Measurements from ENCODE around the gene GPR78.

Gene GPR78

GRCh38 chr4:8594097-8595038 lies 14.2 kb downstream of the GPR78 start:
- Histone ChIP-seq H3K4me3 (ENCODE audit: extremely low read depth, insufficient read depth, low read length, poor library complexity, severe bottlenecking) (no peak overlapping the region), H3K9me3 (ENCODE audit: control insufficient read depth, low read length) (no peaks in the 10 kb centered on the region), H3K36me3 (ENCODE audit: control insufficient read depth, insufficient read depth, low read length) (no peaks in the 10 kb centered on the region), H3K27ac (ENCODE audit: low read depth, low read length, severe bottlenecking) (no peak overlapping the region), H3K4me1 (ENCODE audit: control insufficient read depth, insufficient read depth, low read length, poor library complexity, severe bottlenecking) (peaks cover 8% of the 10 kb centered on the region)
- WGBS, 2 experiments (ENCODE audit: insufficient coverage in 2 of 2): 66 to 69% methylated on average over 16 to 18 of the region's 24 CpGs

- Histone ChIP-seq H3K27ac (ENCODE audit: low read depth, low read length, severe bottlenecking) (no peak overlapping the region), H3K36me3 (ENCODE audit: control insufficient read depth, insufficient read depth, low read length) (no peaks in the 10 kb centered on the region), H3K9me3 (ENCODE audit: control insufficient read depth, low read length) (no peaks in the 10 kb centered on the region), H3K4me3 (ENCODE audit: extremely low read depth, insufficient read depth, low read length, poor library complexity, severe bottlenecking) (no peak overlapping the region), H3K4me1 (ENCODE audit: control insufficient read depth, insufficient read depth, low read length, poor library complexity, severe bottlenecking) (peaks cover 16% of the 10 kb centered on the region)
- WGBS, 2 experiments (ENCODE audit: insufficient coverage in 2 of 2): 79 to 82% methylated on average over 10 to 13 of the region's 16 CpGs
These were observed 15.3 kb downstream of the GPR78 start for GRCh38 chr4:8595237-8596087.

GRCh38 chr4:8596891-8597290 lies 16.7 kb downstream of the GPR78 start:
- no peak overlapping the region for H3K4me3 ChIP-seq (ENCODE audit: extremely low read depth, insufficient read depth, low read length, poor library complexity, severe bottlenecking)
- no peak overlapping the region for H3K27ac ChIP-seq (ENCODE audit: low read depth, low read length, severe bottlenecking)
- no peaks in the 10 kb centered on the region for H3K9me3 ChIP-seq (ENCODE audit: control insufficient read depth, low read length)
- no peaks in the 10 kb centered on the region for H3K36me3 ChIP-seq (ENCODE audit: control insufficient read depth, insufficient read depth, low read length)
- WGBS, 2 experiments (ENCODE audit: insufficient coverage in 2 of 2): 84 to 93% methylated on average over 9 of the region's 9 CpGs
- H3K4me1 ChIP-seq (ENCODE audit: control insufficient read depth, insufficient read depth, low read length, poor library complexity, severe bottlenecking): peaks cover 16% of the 10 kb centered on the region

GRCh38 chr4:8597319-8597718 lies 17.1 kb downstream of the GPR78 start:
- no peaks in the 10 kb centered on the region for H3K36me3 ChIP-seq (ENCODE audit: control insufficient read depth, insufficient read depth, low read length)

GRCh38 chr4:8597791-8598190 lies 17.6 kb downstream of the GPR78 start:
- Histone ChIP-seq H3K27ac (ENCODE audit: low read depth, low read length, severe bottlenecking) (no peak overlapping the region), H3K4me1 (ENCODE audit: control insufficient read depth, insufficient read depth, low read length, poor library complexity, severe bottlenecking) (peaks cover 18% of the 10 kb centered on the region), H3K4me3 (ENCODE audit: extremely low read depth, insufficient read depth, low read length, poor library complexity, severe bottlenecking) (no peak overlapping the region), H3K9me3 (ENCODE audit: control insufficient read depth, low read length) (no peaks in the 10 kb centered on the region), H3K36me3 (ENCODE audit: control insufficient read depth, insufficient read depth, low read length) (no peaks in the 10 kb centered on the region)
- 90 to 92% methylated on average over 6 to 12 of the region's 15 CpGs for WGBS, 2 experiments (ENCODE audit: insufficient coverage in 2 of 2)

More at GRCh38 chr4:8597319-8597718, 17.1 kb downstream of the GPR78 start:
- 86 to 90% methylated on average over 13 of the region's 13 CpGs for WGBS, 2 experiments (ENCODE audit: insufficient coverage in 2 of 2)
- Histone ChIP-seq H3K27ac (ENCODE audit: low read depth, low read length, severe bottlenecking) (no peak overlapping the region), H3K4me3 (ENCODE audit: extremely low read depth, insufficient read depth, low read length, poor library complexity, severe bottlenecking) (no peak overlapping the region), H3K9me3 (ENCODE audit: control insufficient read depth, low read length) (no peaks in the 10 kb centered on the region), H3K4me1 (ENCODE audit: control insufficient read depth, insufficient read depth, low read length, poor library complexity, severe bottlenecking) (peaks cover 16% of the 10 kb centered on the region)

GRCh38 chr4:8598391-8599090 lies 18.3 kb downstream of the GPR78 start:
- no peak overlapping the region for H3K4me3 ChIP-seq (ENCODE audit: extremely low read depth, insufficient read depth, low read length, poor library complexity, severe bottlenecking)
- no peaks in the 10 kb centered on the region for H3K9me3 ChIP-seq (ENCODE audit: control insufficient read depth, low read length)
- no peaks in the 10 kb centered on the region for H3K36me3 ChIP-seq (ENCODE audit: control insufficient read depth, insufficient read depth, low read length)
- no peak overlapping the region for H3K27ac ChIP-seq (ENCODE audit: low read depth, low read length, severe bottlenecking)
- 90 to 97% methylated on average over 16 to 19 of the region's 19 CpGs for WGBS, 2 experiments (ENCODE audit: insufficient coverage in 2 of 2)
- peaks cover 13% of the 10 kb centered on the region for H3K4me1 ChIP-seq (ENCODE audit: control insufficient read depth, insufficient read depth, low read length, poor library complexity, severe bottlenecking)

- no peaks in the 10 kb centered on the region for H3K9me3 ChIP-seq (ENCODE audit: control insufficient read depth, low read length)
- H3K4me3 ChIP-seq (ENCODE audit: extremely low read depth, insufficient read depth, low read length, poor library complexity, severe bottlenecking): no peak overlapping the region
- H3K4me1 ChIP-seq (ENCODE audit: control insufficient read depth, insufficient read depth, low read length, poor library complexity, severe bottlenecking): peaks cover 13% of the 10 kb centered on the region
- H3K36me3 ChIP-seq (ENCODE audit: control insufficient read depth, insufficient read depth, low read length): no peaks in the 10 kb centered on the region
- 87 to 98% methylated on average over 6 to 8 of the region's 8 CpGs for WGBS, 2 experiments (ENCODE audit: insufficient coverage in 2 of 2)
- H3K27ac ChIP-seq (ENCODE audit: low read depth, low read length, severe bottlenecking): no peak overlapping the region
These were observed 18.9 kb downstream of the GPR78 start for GRCh38 chr4:8599091-8599460.

GRCh38 chr4:8599657-8600056 lies 19.5 kb downstream of the GPR78 start:
- H3K4me1 ChIP-seq (ENCODE audit: control insufficient read depth, insufficient read depth, low read length, poor library complexity, severe bottlenecking): peaks cover 13% of the 10 kb centered on the region
- 67 to 73% methylated on average over 5 to 8 of the region's 9 CpGs for WGBS, 2 experiments (ENCODE audit: insufficient coverage in 2 of 2)
- no peak overlapping the region for H3K4me3 ChIP-seq (ENCODE audit: extremely low read depth, insufficient read depth, low read length, poor library complexity, severe bottlenecking)
- H3K27ac ChIP-seq (ENCODE audit: low read depth, low read length, severe bottlenecking): no peak overlapping the region
- H3K36me3 ChIP-seq (ENCODE audit: control insufficient read depth, insufficient read depth, low read length): no peaks in the 10 kb centered on the region
- no peaks in the 10 kb centered on the region for H3K9me3 ChIP-seq (ENCODE audit: control insufficient read depth, low read length)

GRCh38 chr4:8600266-8600665 lies 20.1 kb downstream of the GPR78 start:
- 87 to 93% methylated on average over 13 of the region's 13 CpGs for WGBS, 2 experiments (ENCODE audit: insufficient coverage in 2 of 2)
- Histone ChIP-seq H3K27ac (ENCODE audit: low read depth, low read length, severe bottlenecking) (no peak overlapping the region), H3K9me3 (ENCODE audit: control insufficient read depth, low read length) (no peaks in the 10 kb centered on the region), H3K36me3 (ENCODE audit: control insufficient read depth, insufficient read depth, low read length) (no peaks in the 10 kb centered on the region), H3K4me1 (ENCODE audit: control insufficient read depth, insufficient read depth, low read length, poor library complexity, severe bottlenecking) (peaks cover 13% of the 10 kb centered on the region), H3K4me3 (ENCODE audit: extremely low read depth, insufficient read depth, low read length, poor library complexity, severe bottlenecking) (no peak overlapping the region)

- H3K4me1 ChIP-seq (ENCODE audit: control insufficient read depth, insufficient read depth, low read length, poor library complexity, severe bottlenecking): peaks cover 13% of the 10 kb centered on the region
- no peak overlapping the region for H3K27ac ChIP-seq (ENCODE audit: low read depth, low read length, severe bottlenecking)
- H3K4me3 ChIP-seq (ENCODE audit: extremely low read depth, insufficient read depth, low read length, poor library complexity, severe bottlenecking): no peak overlapping the region
- WGBS, 2 experiments (ENCODE audit: insufficient coverage in 2 of 2): 87 to 93% methylated on average over 11 of the region's 12 CpGs
- no peaks in the 10 kb centered on the region for H3K36me3 ChIP-seq (ENCODE audit: control insufficient read depth, insufficient read depth, low read length)
- no peaks in the 10 kb centered on the region for H3K9me3 ChIP-seq (ENCODE audit: control insufficient read depth, low read length)
These were observed 20.5 kb downstream of the GPR78 start for GRCh38 chr4:8600686-8601085.
